H1 (cell line): Measurements from ENCODE around the gene DAO. TPM values are rescaled to one million over a fixed set of nuclear protein-coding genes. Genes with fewer than 3 reads are reported as not detected.

Experiments
- CTCF ChIA-PET: fragments of 300-600 bp; sonication (Branson Sonifier 250); formaldehyde crosslinking; loops from one replicate; lab custom pipeline; 2021; ENCODE audit not compliant: partially characterized antibody; lab: Charles Lee
- POLR2A ChIA-PET: fragments of 300-600 bp; sonication (Branson Sonifier 250); formaldehyde crosslinking; loops from one replicate; lab custom pipeline; 2021; ENCODE audit warnings: inconsistent platforms; ENCODE audit not compliant: partially characterized antibody; lab: Charles Lee
- DNase-seq, 2 experiments: peaks; one replicate each; pipeline versions ENCODE4 v3.0.0 to v3.0.0-alpha.2; 2010 to 2022; ENCODE audit warnings: low spot score in 2 of 2, low read depth in 1 of 2, mixed read lengths in 1 of 2
- FAIRE-seq: peaks from 2 replicates; lab custom pipeline; 2011; peaks lifted over from hg19 to GRCh38; lab: Jason Lieb, UNC
- H2AFZ ChIP-seq: 2 replicates; pipeline ENCODE4 v1.8.1; 2012; ENCODE audit warnings: low read length, inconsistent platforms
- H2AK5ac ChIP-seq: 2 replicates; pipeline ENCODE4 v1.6.1; 2013; ENCODE audit warnings: low read depth, low read length
- H2BK120ac ChIP-seq: replicated peaks from 2 replicates; pipeline ENCODE3; 2013; ENCODE audit warnings: low read depth, low read length, inconsistent platforms
- H2BK12ac ChIP-seq: 2 replicates; pipeline ENCODE4 v1.6.1; 2013; ENCODE audit warnings: low read depth, low read length
- H2BK15ac ChIP-seq: 2 replicates; pipeline ENCODE4 v1.6.1; 2013; ENCODE audit warnings: low read length
- H2BK20ac ChIP-seq: 2 replicates; pipeline ENCODE4 v1.6.1; 2013; ENCODE audit warnings: low read length
- H2BK5ac ChIP-seq: 2 replicates; pipeline ENCODE4 v1.6.1; 2013; ENCODE audit warnings: low read depth, low read length
- H3K14ac ChIP-seq: 2 replicates; pipeline ENCODE4 v1.6.1; 2013; ENCODE audit warnings: inconsistent platforms; ENCODE audit not compliant: insufficient read length
- H3K18ac ChIP-seq: 2 replicates; pipeline ENCODE4 v1.6.1; 2013; ENCODE audit warnings: low read length; ENCODE audit errors: extremely low read depth
- H3K23ac ChIP-seq: 2 replicates; pipeline ENCODE4 v1.6.1; 2013; ENCODE audit warnings: inconsistent platforms; ENCODE audit not compliant: insufficient read length
- H3K23me2 ChIP-seq: 2 replicates; pipeline ENCODE4 v1.6.1; 2013; ENCODE audit warnings: low read depth, low read length
- H3K27ac ChIP-seq: 2 replicates; pipeline ENCODE4 v1.6.1; 2011; ENCODE audit warnings: low read depth, low read length, inconsistent platforms
- H3K27me3 ChIP-seq, 4 experiments: replicated peaks in 1 of 4; 1 replicate in 1 of 4; 2 replicates in 3 of 4; pipeline versions ENCODE4 v1.6.1 to v1.8.1; 2011 to 2013; ENCODE audit warnings: low read length in 3 of 4, mild to moderate bottlenecking in 3 of 4, inconsistent platforms in 2 of 4, mixed read lengths in 2 of 4, moderate library complexity in 1 of 4; ENCODE audit not compliant: control insufficient read depth in 3 of 4, insufficient read depth in 3 of 4; ENCODE audit errors: extremely low read depth in 1 of 4
- H3K36me3 ChIP-seq, 4 experiments: 2 replicates each; pipeline versions ENCODE4 v1.6.1 to v1.8.1; 2011 to 2013; ENCODE audit warnings: mild to moderate bottlenecking in 4 of 4, low read length in 3 of 4, moderate library complexity in 2 of 4, control low read depth in 1 of 4, inconsistent platforms in 1 of 4; ENCODE audit not compliant: insufficient read depth in 4 of 4, control insufficient read depth in 2 of 4
- H3K4ac ChIP-seq: replicated peaks from 2 replicates; pipeline ENCODE3; 2013; ENCODE audit warnings: low read length, low read depth, mixed read lengths, inconsistent platforms; ENCODE audit not compliant: insufficient read length
- H3K4me1 ChIP-seq, 4 experiments: replicated peaks in 1 of 4; 1 replicate in 1 of 4; 2 replicates in 3 of 4; pipeline versions ENCODE4 v1.6.1 to v1.8.1; 2011 to 2013; ENCODE audit warnings: low read length in 3 of 4, inconsistent platforms in 2 of 4, mixed read lengths in 1 of 4; ENCODE audit not compliant: insufficient read depth in 4 of 4, control insufficient read depth in 3 of 4
- H3K4me2 ChIP-seq, 2 experiments: 2 replicates each; pipeline versions ENCODE4 v1.6.1 to v1.8.1; 2011 to 2013; ENCODE audit warnings: low read depth in 2 of 2, low read length in 2 of 2, control low read depth in 1 of 2, inconsistent platforms in 1 of 2, mild to moderate bottlenecking in 1 of 2; ENCODE audit not compliant: insufficient read depth in 1 of 2
- H3K4me3 ChIP-seq, 4 experiments: fragments of 200-600, 300-600 bp in 1 of 4; sonication (generic), shearing (Covaris generic), sonication (Bioruptor Twin) in 1 of 4; 2 replicates each; pipeline versions ENCODE4 v1.5.1 to v1.8.1; 2011 to 2016; ENCODE audit warnings: low read length in 4 of 4, low read depth in 3 of 4, control low read depth in 2 of 4, inconsistent platforms in 2 of 4, mild to moderate bottlenecking in 2 of 4, mixed read lengths in 1 of 4, moderate library complexity in 1 of 4; ENCODE audit not compliant: insufficient read depth in 2 of 4; ENCODE audit errors: extremely low read depth in 1 of 4
- H3K56ac ChIP-seq: replicated peaks from 2 replicates; pipeline ENCODE3; 2013; ENCODE audit warnings: low read depth, mild to moderate bottlenecking, mixed read lengths, low read length, inconsistent platforms; ENCODE audit not compliant: insufficient read length
- H3K79me1 ChIP-seq: 2 replicates; pipeline ENCODE4 v1.6.1; 2013; ENCODE audit warnings: low read depth, low read length, control low read depth
- H3K79me2 ChIP-seq, 2 experiments: 2 replicates each; pipeline versions ENCODE4 v1.6.1 to v1.8.1; 2012 to 2013; ENCODE audit warnings: low read length in 2 of 2, mild to moderate bottlenecking in 2 of 2, inconsistent platforms in 1 of 2; ENCODE audit not compliant: insufficient read depth in 2 of 2, control insufficient read depth in 1 of 2
- H3K9ac ChIP-seq, 4 experiments: replicated peaks in 1 of 4; 1 replicate in 1 of 4; 2 replicates in 3 of 4; pipeline versions ENCODE4 v1.6.1 to v1.8.1; 2011 to 2013; ENCODE audit warnings: low read depth in 3 of 4, low read length in 3 of 4, control low read depth in 2 of 4, mild to moderate bottlenecking in 2 of 4, moderate library complexity in 2 of 4, inconsistent platforms in 1 of 4; ENCODE audit errors: extremely low read depth in 1 of 4
- H3K9me3 ChIP-seq, 2 experiments: 2 replicates each; pipeline versions ENCODE4 v1.6.1 to v1.8.1; 2012 to 2013; ENCODE audit warnings: mild to moderate bottlenecking in 2 of 2, moderate library complexity in 2 of 2, control low read depth in 1 of 2, inconsistent platforms in 1 of 2, low read depth in 1 of 2, low read length in 1 of 2, mixed read lengths in 1 of 2; ENCODE audit not compliant: insufficient read depth in 2 of 2
- H4K20me1 ChIP-seq, 2 experiments: replicated peaks in 1 of 2; 2 replicates each; pipeline versions ENCODE3 to v1.8.1; 2011 to 2013; ENCODE audit warnings: inconsistent platforms in 2 of 2, low read length in 2 of 2, mild to moderate bottlenecking in 1 of 2; ENCODE audit not compliant: insufficient read depth in 2 of 2, control insufficient read depth in 1 of 2
- H4K5ac ChIP-seq: 2 replicates; pipeline ENCODE4 v1.6.1; 2013; ENCODE audit warnings: low read length, low read depth, mixed read lengths, inconsistent platforms; ENCODE audit not compliant: insufficient read length
- H4K8ac ChIP-seq: 2 replicates; pipeline ENCODE4 v1.8.0; 2013; ENCODE audit warnings: mild to moderate bottlenecking, moderate library complexity, low read length, inconsistent platforms; ENCODE audit not compliant: insufficient read depth; ENCODE audit errors: extremely low read depth
- H4K91ac ChIP-seq: replicated peaks from 2 replicates; pipeline ENCODE3; 2013; ENCODE audit warnings: low read length, mixed read lengths, inconsistent platforms; ENCODE audit not compliant: insufficient read length
- BRCA1 ChIP-seq: IDR thresholded peaks from 2 replicates; pipeline ENCODE4 v1.6.1; 2012; ENCODE audit warnings: low read depth, low read length, improper control_type of control experiment
- CHD1 ChIP-seq: IDR thresholded peaks from 2 replicates; pipeline ENCODE4 v1.6.1; 2012; ENCODE audit warnings: low read depth, low read length, improper control_type of control experiment
- CHD2 ChIP-seq: IDR thresholded peaks from 2 replicates; pipeline ENCODE4 v1.6.1; 2012; ENCODE audit warnings: low read length, improper control_type of control experiment
- EGR1 ChIP-seq: IDR thresholded peaks from 2 replicates; pipeline ENCODE4 v1.6.1; 2011; ENCODE audit warnings: low read depth, low read length, borderline replicate concordance
- JUND ChIP-seq: IDR thresholded peaks from 2 replicates; pipeline ENCODE4 v1.6.1; 2011; ENCODE audit warnings: mild to moderate bottlenecking, improper control_type of control experiment, low read length
- KDM5A ChIP-seq: fragments of 200-600 bp; IDR thresholded peaks from 2 replicates; pipeline ENCODE4 v1.7.1; 2012; ENCODE audit warnings: mild to moderate bottlenecking, low read length, inconsistent platforms, mixed read lengths
- NRF1 ChIP-seq: IDR thresholded peaks from 2 replicates; pipeline ENCODE4 v1.6.1; 2011; ENCODE audit warnings: mild to moderate bottlenecking, low read depth, low read length, improper control_type of control experiment
- POU5F1 ChIP-seq: IDR thresholded peaks from 2 replicates; pipeline ENCODE4 v1.6.1; 2011; ENCODE audit warnings: low read depth, mild to moderate bottlenecking, low read length, moderate library complexity
- SP4 ChIP-seq: IDR thresholded peaks from 2 replicates; pipeline ENCODE4 v1.6.1; 2012; ENCODE audit warnings: low read length, inconsistent platforms
- TAF1 ChIP-seq: IDR thresholded peaks from 2 replicates; pipeline ENCODE4 v1.6.1; 2011; ENCODE audit warnings: mild to moderate bottlenecking, low read depth, low read length
- WGBS, 2 experiments: shearing (Covaris generic) in 1 of 2; methylation state at CpG; one replicate each; pipeline versions ENCODE4 v1.1.6 to v1.1.7; 2013 to 2015; ENCODE audit warnings: low lambda C conversion rate in 2 of 2, mixed read lengths in 2 of 2, inconsistent platforms in 1 of 2, low coverage in 1 of 2, missing lambda C conversion rate in 1 of 2; ENCODE audit not compliant: insufficient replicate concordance in 2 of 2, insufficient coverage in 1 of 2, insufficient read length in 1 of 2; ENCODE audit errors: extremely low coverage in 1 of 2, missing lambda C conversion rate in 1 of 2; 5-methylcytosine and 5-hydroxymethylcytosine counted together
- polyA plus RNA-seq, 7 experiments: library from polyadenylated mRNA; depleted of rRNA in 3 of 7; stranded (reverse) in 5 of 7; unstranded in 2 of 7; fragments of >200 nt in 5 of 7; fragments of 200-250 nt in 2 of 7; gene quantifications; 1 replicate in 5 of 7; 2 replicates in 1 of 7; 4 replicates in 1 of 7; pipeline versions ENCODE4 v1.2.1 to v1.2.3, GENCODE V29; 2011 to 2013; ENCODE audit warnings: missing spikeins in 2 of 7, mixed read lengths in 2 of 7
- total RNA-seq: library from RNA; stranded (reverse); fragmentation: NEBNext Ultra II Directional; extraction: Animal tissue kit (Norgen Biotek cat#: 25700); gene quantifications from 2 replicates; pipeline ENCODE4 v1.2.1, GENCODE V29; 2021

Gene DAO
- total and polyA plus RNA-seq, 2 of the 8 experiments (the other 6 are each of a cell fraction or from before 2014, with no cell fraction given): not detected

GRCh38 chr12:108837680-108838079 lies 42.2 kb upstream of the DAO start:
- H4K91ac ChIP-seq: no peak overlapping the region
- no peak for TF ChIP-seq KDM5A
- TF ChIP-seq NRF1: no peak
- no peak for TF ChIP-seq CHD1
- TF ChIP-seq JUND: no peak
- TF ChIP-seq POU5F1: no peak
- no peak for TF ChIP-seq BRCA1
- TF ChIP-seq CHD2: no peak
- no peak for TF ChIP-seq SP4
- no peak for TF ChIP-seq TAF1
- TF ChIP-seq EGR1: no peak
- TF ChIP-seq, all 59 proteins: peak for 0
- H4K5ac ChIP-seq: no peak overlapping the region
- no peak overlapping the region for H3K23ac ChIP-seq
- H3K79me1 ChIP-seq: peaks cover 2% of the 10 kb centered on the region; the same call in 1 of the 2 replicates
- peaks cover 2 to 14% (median 6%) of the 10 kb centered on the region in 4 experiments; a peak in 5 of 7 replicates for H3K4me1 ChIP-seq
- no peak overlapping the region for H3K27ac ChIP-seq
- no peaks in the 10 kb centered on the region for H3K9me3 ChIP-seq
- POLR2A ChIA-PET: interaction anchor here (1.0 to 1.4 kb wide), 5 partner anchors 9 to 277 kb away, joined by 3 to 6 read pairs (median 4); partner anchors contain the start of genes SART3 and USP30
- FAIRE-seq: no peak
- H3K23me2 ChIP-seq: no peaks in the 10 kb centered on the region
- H4K8ac ChIP-seq: no peak overlapping the region
- H3K79me2 ChIP-seq: no peaks in the 10 kb centered on the region
- H3K9ac ChIP-seq: no peak overlapping the region
- H3K36me3 ChIP-seq: peaks cover 0 to 5% (median 0%) of the 10 kb centered on the region in 4 experiments; a peak in 2 of 8 replicates
- H2AFZ ChIP-seq: no peak overlapping the region
- H2BK15ac ChIP-seq: no peak overlapping the region
- no peak overlapping the region for H3K4me3 ChIP-seq
- no peaks in the 10 kb centered on the region for H3K27me3 ChIP-seq
- WGBS, 2 experiments: 94% methylated on average over 7 of the region's 7 CpGs; no CpG with 5 or more reads in 1 of the 2 experiments
- H4K20me1 ChIP-seq: no peaks in the 10 kb centered on the region
- no peak overlapping the region for H2BK20ac ChIP-seq
- H2BK5ac ChIP-seq: peak overlapping the region; percentile 94; the same call in 1 of the 2 replicates
- H3K18ac ChIP-seq: no peak overlapping the region; the same call in 1 of the 2 replicates
- no peak overlapping the region; the same call in 1 of the 2 replicates for H2BK12ac ChIP-seq
- no peak overlapping the region for H3K56ac ChIP-seq
- CTCF ChIA-PET: interaction anchor here (0.7 to 1.5 kb wide), 2 partner anchors 9 to 181 kb away, joined by 3 to 4 read pairs; no protein-coding TSS in a partner anchor
- 0 out of 2 replicates have a peak overlapping the region, but pooled peaks have one; percentile 31 for H2AK5ac ChIP-seq
- H3K14ac ChIP-seq: no peak overlapping the region
- H2BK120ac ChIP-seq: no peak overlapping the region
- no peak overlapping the region for H3K4me2 ChIP-seq
- no peak overlapping the region for H3K4ac ChIP-seq
- no peak for DNase-seq
